Neural cell (in vitro differentiated cells): ENCODE data around the gene MLLT10.

Source experiments
- EP300 ChIP-seq: fragments of 450-650 bp; conservative IDR thresholded peaks from 2 replicates; pipeline ENCODE4 v1.6.1; 2014; ENCODE audit warnings: antibody characterized with exemption, mild to moderate bottlenecking, moderate library complexity; ENCODE audit not compliant: poor library complexity, severe bottlenecking
- EZH2 ChIP-seq: fragments of 200-600, 300-800 bp; shearing (Covaris generic), sonication (generic); IDR thresholded peaks from 2 replicates; pipeline ENCODE4 v1.6.1; 2014; ENCODE audit warnings: antibody characterized with exemption, low read length, borderline replicate concordance, mild to moderate bottlenecking; ENCODE audit not compliant: insufficient read depth, poor library complexity, severe bottlenecking
- MXI1 ChIP-seq: fragments of 450-650 bp; conservative IDR thresholded peaks from 2 replicates; pipeline ENCODE4 v1.6.1; 2014; ENCODE audit warnings: antibody characterized with exemption, mild to moderate bottlenecking; ENCODE audit not compliant: poor library complexity, severe bottlenecking
- POLR2AphosphoS5 ChIP-seq: IDR thresholded peaks from 2 replicates; pipeline ENCODE4 v1.6.1; 2012
- RAD21 ChIP-seq: fragments of 450-650 bp; conservative IDR thresholded peaks from 2 replicates; pipeline ENCODE4 v1.6.1; 2014; ENCODE audit warnings: antibody characterized with exemption, mild to moderate bottlenecking, moderate library complexity
- SMC3 ChIP-seq: fragments of 450-650 bp; conservative IDR thresholded peaks from 2 replicates; pipeline ENCODE4 v1.6.1; 2014; ENCODE audit warnings: antibody characterized with exemption, mild to moderate bottlenecking, moderate library complexity; ENCODE audit not compliant: poor library complexity
- TAF1 ChIP-seq: IDR thresholded peaks from 2 replicates; pipeline ENCODE4 v1.6.1; 2012; ENCODE audit warnings: low read depth
- TF ChIP-seq, protein P1 (sequence below): fragments of 450-650 bp; IDR thresholded peaks from 2 replicates; pipeline ENCODE4 v1.5.1; 2014; ENCODE audit warnings: antibody characterized with exemption, mild to moderate bottlenecking, moderate library complexity; ENCODE audit not compliant: poor library complexity, severe bottlenecking
- TF ChIP-seq, protein P2 (sequence below): IDR thresholded peaks from 2 replicates; pipeline ENCODE4 v1.6.1; 2012; ENCODE audit warnings: borderline replicate concordance

DNA sequence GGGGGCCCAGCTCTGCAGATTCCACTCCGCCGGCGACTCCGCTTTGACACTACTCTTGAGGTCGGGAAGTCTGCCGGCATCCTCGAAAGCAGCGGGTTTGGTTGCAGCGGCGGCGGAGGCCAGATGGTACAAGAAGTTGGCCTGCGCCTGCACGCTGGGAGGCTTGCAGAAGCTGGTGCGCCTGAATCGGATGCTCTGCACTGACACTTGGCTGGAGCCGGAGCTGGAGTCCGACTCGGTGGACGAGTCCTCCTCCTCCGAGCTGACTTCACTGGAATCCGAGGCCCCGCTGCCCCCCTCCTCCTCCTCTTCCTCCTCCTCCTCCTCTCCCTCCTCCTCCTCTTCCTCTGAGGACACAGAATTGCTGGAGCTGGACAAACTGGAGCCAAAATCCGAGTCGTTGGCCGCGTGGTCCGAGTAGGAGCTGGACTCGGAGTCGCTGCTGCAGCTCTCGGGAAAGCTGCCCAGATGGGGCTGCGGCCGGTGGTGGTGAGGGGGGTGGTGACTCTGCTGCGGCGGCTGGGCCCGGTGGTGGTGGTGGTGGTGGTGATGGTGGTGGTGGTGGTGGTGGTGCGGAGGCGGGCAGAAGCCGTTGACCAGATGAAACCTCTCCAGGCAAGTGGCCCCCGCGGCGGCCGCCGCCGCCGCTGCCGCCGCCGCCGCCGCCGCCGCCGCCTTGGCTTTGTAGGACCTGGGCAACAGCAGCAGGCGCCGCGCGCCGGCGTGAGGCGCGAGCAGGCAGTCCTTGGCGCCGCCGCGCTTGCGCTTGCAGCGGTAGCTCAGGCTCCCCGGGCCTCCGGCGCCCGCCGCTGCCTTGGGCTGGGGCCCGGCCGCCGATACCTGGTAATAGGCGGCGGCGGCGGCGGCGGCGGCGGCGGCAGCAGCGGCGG is 17.5 kb upstream of the MLLT10 start:
- TF ChIP-seq EZH2 (no peak), POLR2AphosphoS5 (peak; percentile 34), TAF1 (no peak), EP300 (no peak), RAD21 (no peak), MXI1 (no peak), SMC3 (no peak)
- TF ChIP-seq, protein P1, sequence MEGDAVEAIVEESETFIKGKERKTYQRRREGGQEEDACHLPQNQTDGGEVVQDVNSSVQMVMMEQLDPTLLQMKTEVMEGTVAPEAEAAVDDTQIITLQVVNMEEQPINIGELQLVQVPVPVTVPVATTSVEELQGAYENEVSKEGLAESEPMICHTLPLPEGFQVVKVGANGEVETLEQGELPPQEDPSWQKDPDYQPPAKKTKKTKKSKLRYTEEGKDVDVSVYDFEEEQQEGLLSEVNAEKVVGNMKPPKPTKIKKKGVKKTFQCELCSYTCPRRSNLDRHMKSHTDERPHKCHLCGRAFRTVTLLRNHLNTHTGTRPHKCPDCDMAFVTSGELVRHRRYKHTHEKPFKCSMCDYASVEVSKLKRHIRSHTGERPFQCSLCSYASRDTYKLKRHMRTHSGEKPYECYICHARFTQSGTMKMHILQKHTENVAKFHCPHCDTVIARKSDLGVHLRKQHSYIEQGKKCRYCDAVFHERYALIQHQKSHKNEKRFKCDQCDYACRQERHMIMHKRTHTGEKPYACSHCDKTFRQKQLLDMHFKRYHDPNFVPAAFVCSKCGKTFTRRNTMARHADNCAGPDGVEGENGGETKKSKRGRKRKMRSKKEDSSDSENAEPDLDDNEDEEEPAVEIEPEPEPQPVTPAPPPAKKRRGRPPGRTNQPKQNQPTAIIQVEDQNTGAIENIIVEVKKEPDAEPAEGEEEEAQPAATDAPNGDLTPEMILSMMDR: no peak
- TF ChIP-seq, protein P2, sequence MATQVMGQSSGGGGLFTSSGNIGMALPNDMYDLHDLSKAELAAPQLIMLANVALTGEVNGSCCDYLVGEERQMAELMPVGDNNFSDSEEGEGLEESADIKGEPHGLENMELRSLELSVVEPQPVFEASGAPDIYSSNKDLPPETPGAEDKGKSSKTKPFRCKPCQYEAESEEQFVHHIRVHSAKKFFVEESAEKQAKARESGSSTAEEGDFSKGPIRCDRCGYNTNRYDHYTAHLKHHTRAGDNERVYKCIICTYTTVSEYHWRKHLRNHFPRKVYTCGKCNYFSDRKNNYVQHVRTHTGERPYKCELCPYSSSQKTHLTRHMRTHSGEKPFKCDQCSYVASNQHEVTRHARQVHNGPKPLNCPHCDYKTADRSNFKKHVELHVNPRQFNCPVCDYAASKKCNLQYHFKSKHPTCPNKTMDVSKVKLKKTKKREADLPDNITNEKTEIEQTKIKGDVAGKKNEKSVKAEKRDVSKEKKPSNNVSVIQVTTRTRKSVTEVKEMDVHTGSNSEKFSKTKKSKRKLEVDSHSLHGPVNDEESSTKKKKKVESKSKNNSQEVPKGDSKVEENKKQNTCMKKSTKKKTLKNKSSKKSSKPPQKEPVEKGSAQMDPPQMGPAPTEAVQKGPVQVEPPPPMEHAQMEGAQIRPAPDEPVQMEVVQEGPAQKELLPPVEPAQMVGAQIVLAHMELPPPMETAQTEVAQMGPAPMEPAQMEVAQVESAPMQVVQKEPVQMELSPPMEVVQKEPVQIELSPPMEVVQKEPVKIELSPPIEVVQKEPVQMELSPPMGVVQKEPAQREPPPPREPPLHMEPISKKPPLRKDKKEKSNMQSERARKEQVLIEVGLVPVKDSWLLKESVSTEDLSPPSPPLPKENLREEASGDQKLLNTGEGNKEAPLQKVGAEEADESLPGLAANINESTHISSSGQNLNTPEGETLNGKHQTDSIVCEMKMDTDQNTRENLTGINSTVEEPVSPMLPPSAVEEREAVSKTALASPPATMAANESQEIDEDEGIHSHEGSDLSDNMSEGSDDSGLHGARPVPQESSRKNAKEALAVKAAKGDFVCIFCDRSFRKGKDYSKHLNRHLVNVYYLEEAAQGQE: no peak
